Smooth muscle cell of bladder (primary cell): Measurements from ENCODE around the gene PPM1F. TPM values are rescaled to one million over a fixed set of nuclear protein-coding genes. Genes with fewer than 3 reads are reported as not detected.

ENCODE experiments used
- total RNA-seq: library from RNA; depleted of rRNA; stranded (reverse); fragments of >200 nt; gene quantifications from 2 replicates; pipeline ENCODE4 v1.2.3, GENCODE V29; 2014

PPM1F gene, protein sequence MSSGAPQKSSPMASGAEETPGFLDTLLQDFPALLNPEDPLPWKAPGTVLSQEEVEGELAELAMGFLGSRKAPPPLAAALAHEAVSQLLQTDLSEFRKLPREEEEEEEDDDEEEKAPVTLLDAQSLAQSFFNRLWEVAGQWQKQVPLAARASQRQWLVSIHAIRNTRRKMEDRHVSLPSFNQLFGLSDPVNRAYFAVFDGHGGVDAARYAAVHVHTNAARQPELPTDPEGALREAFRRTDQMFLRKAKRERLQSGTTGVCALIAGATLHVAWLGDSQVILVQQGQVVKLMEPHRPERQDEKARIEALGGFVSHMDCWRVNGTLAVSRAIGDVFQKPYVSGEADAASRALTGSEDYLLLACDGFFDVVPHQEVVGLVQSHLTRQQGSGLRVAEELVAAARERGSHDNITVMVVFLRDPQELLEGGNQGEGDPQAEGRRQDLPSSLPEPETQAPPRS
- total RNA-seq = 21.0 and 30.0 TPM in 2 replicates

DNA sequence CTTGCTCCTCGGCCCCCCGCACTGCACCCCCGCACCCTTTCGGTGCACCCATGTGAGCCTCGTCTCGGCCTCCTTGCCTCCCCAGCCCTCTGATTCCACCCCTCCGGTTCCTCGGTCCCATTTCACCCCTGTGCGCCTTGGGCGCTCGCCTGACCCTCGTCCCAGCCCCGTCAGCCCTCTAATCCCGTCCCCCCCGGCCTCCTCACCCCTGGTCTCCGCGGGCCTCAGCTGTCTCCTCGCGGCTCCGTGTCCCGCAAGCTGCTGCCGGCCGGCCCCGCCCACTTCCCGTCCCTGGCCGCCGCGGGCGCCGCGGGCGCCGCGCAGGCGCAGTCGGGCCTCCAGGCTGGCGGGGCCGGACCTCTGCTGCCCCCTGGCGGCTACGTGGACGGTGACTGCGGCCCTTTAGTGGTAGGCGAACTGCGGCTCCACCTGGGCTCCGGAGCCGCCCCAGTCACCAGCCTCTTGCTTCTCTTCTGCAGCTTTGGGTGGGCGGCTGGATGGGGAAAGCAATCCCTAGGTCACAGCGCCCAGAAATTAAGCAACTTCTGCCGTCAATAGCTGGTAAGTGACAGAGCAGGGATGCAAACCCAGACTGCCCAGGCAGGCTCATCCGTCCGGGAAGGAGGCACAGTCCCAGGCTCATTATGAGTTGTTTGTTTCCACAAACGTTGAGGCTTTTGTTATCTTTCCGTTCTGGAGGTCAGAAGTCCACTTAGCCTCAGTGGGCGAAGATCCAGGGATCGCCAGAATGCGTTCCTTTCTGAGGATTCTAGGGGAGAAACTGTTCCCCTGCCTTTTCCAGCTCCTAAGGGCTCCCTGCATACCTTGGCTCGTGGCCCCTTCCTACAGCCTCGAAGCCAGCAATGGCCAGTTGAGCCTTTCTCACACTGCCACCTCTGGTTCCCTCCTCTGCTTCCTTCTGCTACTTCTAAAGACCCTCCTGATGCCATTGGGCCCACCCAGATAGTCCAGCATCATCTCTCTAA is at the start of gene PPM1F:
PPM1F (minus strand) TSS at position 263 of the 986 bp plus-strand sequence. CDS start 6,800 bp downstream, outside the sequence.

DNA sequence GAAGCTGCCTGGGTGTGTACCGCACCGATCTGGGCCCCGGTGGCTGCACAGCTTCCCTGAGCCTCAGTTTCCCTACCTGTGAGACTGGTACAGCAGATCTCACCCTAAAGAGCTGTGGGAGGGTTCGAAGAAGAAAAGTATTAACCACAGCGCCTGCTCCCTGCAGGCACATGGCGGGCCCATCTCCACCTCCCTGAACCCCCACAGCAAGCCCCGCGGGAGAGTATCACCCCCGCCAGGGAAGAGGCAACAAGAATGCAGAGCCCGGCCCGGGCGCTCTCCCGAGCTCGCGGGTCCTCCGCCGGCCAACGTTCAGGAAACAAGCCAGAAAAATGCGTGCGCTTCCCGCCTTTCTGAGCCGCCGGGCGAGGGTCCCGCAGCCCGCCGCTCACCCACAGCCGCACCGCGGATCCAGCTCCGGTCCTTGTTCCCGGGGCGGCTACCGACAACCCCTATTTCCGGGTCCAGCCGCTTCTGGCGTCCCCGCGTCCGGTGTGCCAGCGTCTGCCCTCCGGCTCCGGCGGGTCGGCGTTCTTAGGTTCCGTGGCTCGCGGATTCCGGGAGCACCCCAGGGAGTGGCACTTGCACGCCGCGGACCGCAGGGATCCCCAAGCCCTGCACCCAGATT is 29.8 kb upstream of the PPM1F start, which contains the start of gene TOP3B:
TOP3B (minus strand) TSS at position 450 of the 628 bp plus-strand sequence. CDS start 7,078 bp downstream, outside the sequence.

Other genes starting within 250 kb of the PPM1F start
- gene YPEL1, start 217.1 kb downstream of the PPM1F start, total RNA-seq = 1.1 and 2.1 TPM in 2 replicates
- gene MAPK1, start 85.2 kb downstream of the PPM1F start, total RNA-seq = 31.0 and 33.7 TPM in 2 replicates
- gene TOP3B, start 29.9 kb upstream of the PPM1F start, total RNA-seq = 13.2 and 18.5 TPM in 2 replicates